Measurements from ENCODE around the gene P2RX1.

DNA sequence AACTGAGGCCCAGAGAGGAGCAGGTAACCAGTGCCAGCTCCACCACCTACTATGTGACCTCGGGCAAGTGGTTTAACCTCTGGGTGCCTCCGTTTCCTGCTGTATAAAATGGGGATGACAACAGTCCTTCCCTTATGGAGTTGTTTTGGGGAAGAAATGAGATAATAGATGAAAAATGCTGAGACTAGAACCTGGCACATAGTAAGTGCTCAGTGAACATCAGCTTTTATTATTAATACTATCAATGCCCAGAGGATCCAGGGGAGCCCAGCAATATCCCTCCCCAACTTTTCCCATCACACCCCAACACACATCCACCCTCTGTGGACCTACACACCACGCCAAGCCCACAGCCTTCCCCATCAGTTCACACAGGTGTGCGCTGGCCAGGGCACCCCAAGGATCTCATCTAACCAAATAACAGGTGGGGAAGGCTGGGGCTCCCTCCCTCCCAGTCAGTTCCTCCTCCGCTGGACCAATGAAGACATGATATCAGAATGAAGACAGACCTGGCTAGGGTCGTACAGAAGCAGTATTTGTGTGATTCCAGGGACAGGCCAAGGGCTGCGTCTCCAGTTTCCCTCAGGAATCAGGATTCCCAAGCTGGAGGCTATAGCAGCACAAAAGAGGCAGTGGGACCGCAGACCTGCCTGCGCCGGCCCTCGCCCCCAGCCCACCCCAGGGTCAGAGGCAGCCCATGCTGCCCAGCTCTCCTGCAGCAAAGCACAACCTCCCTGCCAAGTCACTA, 46.1 kb upstream of the P2RX1 start:
- no peak for TF ChIP-seq CTCF (IDR thresholded peaks at IDR 0.05)
- no peak for TF ChIP-seq POLR2A (IDR thresholded peaks at IDR 0.05)
- no peak for TF ChIP-seq POLR2AphosphoS5 (IDR thresholded peaks at IDR 0.05)
- no peak for TF ChIP-seq EP300 (IDR thresholded peaks at IDR 0.05)

Measured in suprapubic skin (tissue), 4 donors.